Tongue (tissue), 2 donors: ENCODE results near the gene CATSPERD. TPM values are rescaled to one million over a fixed set of nuclear protein-coding genes. Genes with fewer than 3 reads are reported as not detected.
"Not testable (repeated sequence)": the region's sequence is repeated elsewhere in the genome, so short reads cannot be mapped to it uniquely, and the experiment has no call there.

Source experiments
- DNase-seq: peaks from one replicate; pipeline ENCODE4 v3.0.0-alpha.2; 2015
- total RNA-seq: library from RNA; depleted of rRNA; stranded (reverse); fragments of >200 nt; gene quantifications from one replicate; pipeline ENCODE4 v1.2.3, GENCODE V29; 2014

CATSPERD gene
- total RNA-seq, 1 donor from 2014 or later = not detected

- DNase-seq = no peak
These were observed 23.2 kb upstream of the CATSPERD start for GRCh38 chr19:5697022-5697889.

DNA sequence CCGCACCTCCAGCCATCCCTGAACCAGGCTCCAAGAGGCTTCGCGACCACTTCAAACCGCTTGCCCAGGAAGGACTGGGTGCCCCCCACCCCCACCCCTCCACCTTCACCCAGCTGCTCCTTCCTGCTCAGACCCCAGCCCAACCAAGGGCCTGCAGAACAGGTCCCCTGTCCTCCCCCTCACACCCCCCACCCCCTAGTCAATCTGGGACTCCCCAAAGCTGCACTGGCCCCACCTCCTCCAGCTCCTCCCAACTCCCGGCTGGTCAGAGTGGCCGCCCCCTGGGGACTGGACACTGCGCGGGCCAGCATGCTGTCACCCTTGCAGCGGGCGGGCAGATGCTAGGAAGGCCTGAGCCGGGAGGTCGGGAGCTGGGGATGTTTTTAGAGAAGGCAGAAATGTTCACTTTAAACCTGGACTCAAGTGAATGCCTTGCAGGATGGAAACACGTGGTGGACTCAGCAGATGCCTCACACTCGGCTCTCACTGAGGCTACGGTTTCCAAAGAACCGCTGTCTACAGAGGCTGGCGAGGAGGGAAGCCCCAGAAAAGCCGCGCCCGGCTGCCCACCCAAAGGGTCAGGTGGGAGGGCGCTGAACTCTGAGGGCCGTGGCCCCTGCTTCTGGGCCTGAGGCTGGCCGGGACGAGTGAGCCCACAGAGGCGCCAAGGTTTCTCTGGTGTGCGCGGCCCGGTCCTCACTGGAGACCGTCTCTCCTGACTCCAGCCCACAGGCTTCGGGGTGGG lies 22.4 kb upstream of the CATSPERD start:
- DNase-seq = no peak

DNA sequence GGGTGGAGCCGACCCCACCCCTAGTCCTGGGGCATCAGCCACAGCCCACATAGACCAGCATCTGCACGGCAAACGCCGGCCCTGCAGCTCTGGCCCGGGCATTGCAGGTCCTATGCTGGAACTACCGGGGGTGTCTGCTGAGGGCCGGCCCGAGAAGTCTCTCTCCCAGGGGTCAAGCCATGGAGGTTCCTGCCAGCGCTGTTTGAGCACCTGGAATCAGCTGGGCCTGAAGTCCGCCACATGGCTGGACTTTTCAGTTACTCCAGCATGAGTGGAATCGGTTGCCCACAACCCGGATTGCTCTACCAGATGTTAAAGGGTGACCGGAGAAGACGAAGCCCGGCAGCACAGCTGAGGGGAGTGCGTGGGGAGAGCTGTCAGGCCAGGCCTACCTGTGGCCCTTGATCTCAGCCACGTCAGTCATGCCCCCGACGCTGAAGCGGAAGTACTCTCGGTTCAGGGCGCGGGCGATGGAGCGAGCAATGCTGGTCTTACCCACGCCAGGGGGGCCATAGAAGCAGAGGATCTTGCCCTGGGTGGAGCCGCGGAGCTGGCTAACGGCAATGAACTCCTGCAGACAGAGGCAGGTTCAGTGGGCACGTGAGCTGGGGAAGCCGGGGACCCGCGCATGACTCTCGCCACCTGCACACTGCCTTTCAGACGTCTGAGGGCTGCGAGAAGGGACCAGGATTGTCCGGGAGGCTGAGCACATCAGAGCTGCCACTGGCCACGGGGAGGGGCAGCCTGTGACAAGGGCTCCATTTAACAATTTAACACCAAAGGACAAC lies 21.6 kb upstream of the CATSPERD start:
- DNase-seq = no peak

- DNase-seq = no peak
These were observed 19.9 kb upstream of the CATSPERD start for GRCh38 chr19:5700455-5701092.

DNA sequence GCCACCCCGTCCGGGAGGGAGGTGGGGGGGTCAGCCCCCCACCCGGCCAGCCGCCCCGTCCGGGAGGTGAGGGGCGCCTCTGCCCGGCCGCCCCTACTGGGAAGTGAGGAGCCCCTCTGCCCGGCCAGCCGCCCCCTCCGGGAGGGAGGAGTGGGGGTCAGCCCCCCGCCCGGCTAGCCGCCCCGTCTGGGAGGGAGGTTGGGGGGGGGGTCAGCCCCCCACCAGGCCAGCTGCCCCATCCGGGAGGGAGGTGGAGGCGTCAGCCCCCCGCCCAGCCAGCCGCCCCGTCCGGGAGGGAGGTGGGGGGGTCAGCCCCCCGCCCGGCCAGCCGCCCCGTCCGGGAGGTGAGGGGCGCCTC lies 18.4 kb upstream of the CATSPERD start:
- not testable (repeated sequence) for DNase-seq

DNA sequence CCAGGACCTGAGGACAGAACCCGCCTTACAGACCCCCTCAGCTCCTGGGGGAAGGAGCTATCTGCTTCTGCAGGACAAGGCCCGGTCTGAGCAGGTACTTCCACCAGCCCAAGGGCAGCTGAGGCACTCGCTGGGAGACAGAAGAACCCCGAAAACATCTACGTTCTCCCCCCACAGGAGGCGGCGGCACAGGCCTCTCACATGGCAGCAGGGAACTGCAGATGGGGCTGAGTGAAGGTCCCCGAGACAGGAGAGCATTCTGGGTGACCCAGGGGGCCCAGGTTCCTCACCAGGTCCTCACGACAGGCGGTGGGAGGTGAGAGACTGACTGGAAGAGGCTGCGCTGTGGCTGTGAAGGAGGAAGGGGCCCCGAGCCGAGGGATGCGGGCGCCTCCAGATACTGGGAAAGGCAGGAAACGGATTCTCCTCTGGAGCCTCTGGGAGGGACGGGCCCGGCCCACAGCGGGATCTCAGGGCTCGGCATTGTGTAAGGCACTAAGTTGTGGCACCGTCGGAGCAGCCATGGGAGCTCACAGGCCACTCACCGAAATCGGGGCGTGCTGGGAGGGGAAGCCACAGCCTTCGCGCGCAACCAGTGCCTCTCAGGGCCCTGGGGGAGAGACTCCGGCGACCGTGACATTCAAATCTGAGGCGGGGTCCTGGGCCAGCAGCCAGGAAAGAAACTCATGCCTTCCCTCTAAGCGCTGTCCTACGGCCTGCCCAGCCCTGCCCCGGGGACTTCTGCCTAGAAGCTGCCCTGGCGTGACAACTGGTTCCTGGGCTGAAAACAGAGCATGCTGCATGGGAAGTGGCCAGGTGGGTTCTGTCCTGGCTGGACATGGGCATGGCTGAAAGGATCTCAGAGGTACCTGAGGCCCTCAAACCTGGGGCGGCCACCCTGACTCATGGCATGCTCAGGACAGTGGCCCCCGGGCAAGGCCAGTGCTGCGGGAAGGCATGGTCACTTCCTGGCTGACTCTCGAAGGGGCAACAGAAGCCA lies 16.3 kb upstream of the CATSPERD start:
- no peak for DNase-seq

DNA sequence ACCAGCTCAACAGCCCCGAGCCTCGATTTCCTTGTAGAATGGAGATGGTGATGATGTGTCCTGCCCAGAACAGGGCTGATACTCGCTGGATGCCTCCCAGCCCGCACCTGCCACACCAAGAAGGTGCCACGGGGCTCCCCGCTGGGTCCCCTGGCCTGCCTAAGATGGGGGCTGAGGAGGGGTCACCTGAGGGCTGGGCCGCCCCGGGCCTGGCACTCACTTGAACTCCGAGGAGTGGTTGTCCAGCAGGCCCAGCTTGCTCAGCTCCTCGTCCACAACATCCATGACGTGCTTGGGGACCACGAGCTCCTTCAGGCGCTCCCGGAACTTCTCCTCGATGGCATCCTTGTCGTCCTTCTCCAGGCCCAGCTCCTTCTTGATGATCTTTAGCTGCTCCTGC lies 14.9 kb upstream of the CATSPERD start:
- DNase-seq = no peak

GRCh38 chr19:5706876-5707573 lies 13.4 kb upstream of the CATSPERD start:
- no peak for DNase-seq

- DNase-seq = no peak
These were observed 12.6 kb upstream of the CATSPERD start for GRCh38 chr19:5707576-5708575.

DNA sequence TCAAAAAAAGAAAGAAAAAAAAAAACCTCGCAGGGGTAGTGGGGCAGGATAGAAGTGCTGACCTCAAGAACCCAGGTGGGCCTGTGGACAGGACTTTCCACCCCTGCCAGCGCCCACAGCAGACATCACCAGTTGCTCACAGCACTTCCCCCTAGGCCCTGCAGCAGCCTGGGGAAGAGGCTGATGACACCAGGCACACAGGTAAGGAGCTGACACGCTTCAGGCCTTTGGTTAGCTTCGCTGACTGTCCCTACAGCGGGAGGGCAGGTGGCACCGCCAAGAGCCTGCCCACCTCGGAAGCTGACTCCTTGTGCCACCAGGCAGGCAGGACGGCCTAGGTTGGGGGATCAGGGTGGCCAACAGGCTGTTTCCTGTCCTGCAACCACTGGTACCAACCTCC lies 9.4 kb upstream of the CATSPERD start:
- no peak for DNase-seq

GRCh38 chr19:5711713-5712161 lies 8.7 kb upstream of the CATSPERD start:
- DNase-seq = no peak

- DNase-seq = no peak
These were observed 7.2 kb upstream of the CATSPERD start for GRCh38 chr19:5713228-5713627.

DNA sequence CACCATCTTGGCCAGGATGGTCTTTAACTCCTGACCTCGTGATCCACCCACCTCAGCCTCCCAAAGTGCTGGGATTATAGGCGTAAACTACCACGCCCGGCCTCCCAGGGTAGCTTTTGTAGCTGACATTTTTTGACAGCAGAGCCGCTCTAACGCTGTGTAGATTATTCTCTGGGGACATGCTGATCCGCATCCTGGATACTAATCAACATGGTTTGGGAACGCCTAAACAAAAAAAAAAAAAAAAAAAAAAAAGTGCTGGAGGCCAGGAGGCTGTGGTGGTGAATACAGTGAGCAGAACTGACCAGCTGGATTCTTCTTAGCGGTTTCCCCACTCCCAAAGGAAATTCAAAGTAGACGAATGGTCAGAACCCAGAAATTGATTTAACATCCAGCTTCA lies 5.6 kb upstream of the CATSPERD start:
- DNase-seq = no peak

GRCh38 chr19:5717215-5717935 lies 3.1 kb upstream of the CATSPERD start:
- no peak for DNase-seq

DNA sequence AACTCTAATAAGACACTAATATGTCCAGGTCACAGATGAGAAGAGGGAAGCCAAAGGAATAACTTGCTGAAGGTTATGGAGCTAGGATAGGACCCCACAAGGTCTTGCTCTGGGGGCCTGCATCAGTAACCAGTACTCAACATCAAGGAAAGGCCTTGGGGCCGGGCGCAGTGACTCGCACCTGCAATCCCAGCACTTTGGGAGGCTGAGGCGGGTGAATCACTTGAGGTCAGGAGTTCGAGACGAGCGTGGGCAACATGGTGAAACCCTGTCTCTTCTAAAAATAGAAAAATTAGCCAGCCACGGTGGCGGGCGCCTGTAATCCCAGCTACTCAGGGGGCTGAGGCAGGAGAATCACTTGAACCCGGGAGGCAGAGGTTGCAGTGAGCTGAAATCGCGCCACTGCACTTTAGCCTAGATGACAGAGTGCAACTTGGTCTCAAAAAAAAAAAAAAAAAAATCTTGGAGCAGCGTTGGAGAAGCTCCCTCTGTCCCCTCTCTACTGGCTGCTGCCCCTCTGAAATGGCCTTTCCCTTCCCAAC lies 2.3 kb upstream of the CATSPERD start:
- no peak for DNase-seq

DNA sequence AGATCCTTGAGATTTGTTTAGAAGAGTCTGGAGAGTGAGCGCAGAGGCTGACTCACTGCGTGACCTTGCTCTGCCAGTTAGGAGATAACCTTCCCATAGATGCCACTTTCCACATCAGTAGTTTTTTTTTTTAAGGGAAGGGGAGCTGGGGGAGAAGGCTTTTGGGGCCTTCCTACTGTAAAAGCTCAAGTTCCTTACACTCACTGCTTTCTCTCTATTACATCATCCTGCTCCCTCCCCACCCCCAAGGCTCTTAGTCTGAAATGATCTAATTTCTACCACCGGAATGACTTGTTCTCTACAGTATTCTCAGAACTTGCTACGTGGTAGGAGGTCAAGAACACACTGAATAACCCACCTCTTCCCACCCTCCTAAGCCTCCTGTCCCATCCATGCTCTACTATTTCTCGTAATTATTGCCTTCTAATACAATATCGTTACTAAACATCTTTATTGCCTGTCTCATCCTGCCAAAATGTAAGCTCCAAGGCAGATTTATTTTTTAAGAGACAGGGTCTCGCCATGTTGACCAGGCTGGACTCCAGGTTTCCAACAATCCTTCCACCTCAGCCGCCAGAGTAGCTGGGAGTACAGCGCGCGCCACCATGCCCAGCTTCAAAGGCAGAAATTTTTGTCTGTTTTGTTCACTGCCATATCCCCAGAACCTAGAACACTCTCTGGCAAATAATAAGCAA lies 1.7 kb upstream of the CATSPERD start:
- no peak for DNase-seq

GRCh38 chr19:5719274-5719960 lies 1.0 kb upstream of the CATSPERD start:
- DNase-seq = no peak
